A549 treated with AZD2906 at 1 μM for 4 hours (cell line): ENCODE measurements around the gene HHLA2. TPM values are rescaled to one million over a fixed set of nuclear protein-coding genes. Genes with fewer than 3 reads are reported as not detected.

Experiments used
- total RNA-seq: library from RNA; stranded (reverse); fragments of 200-300 nt; extraction: Qiagen RNA extraction; gene quantifications from 5 replicates; pipeline ENCODE4 v1.2.3, GENCODE V29; 2022

Gene HHLA2
- total RNA-seq = 0.03 to 0.11 TPM (median 0.06 TPM) in 3 of 5 replicates, not detected in the others

GRCh38 chr3:108296239-108296638 lies at the start of gene HHLA2:
TSS of gene HHLA2 (plus strand) at chr3:108296548. CDS start at chr3:108351814, 55,266 bp downstream.

Other genes starting within 250 kb of the HHLA2 start
- gene CD47, start 205.5 kb upstream of the HHLA2 start, total RNA-seq = 31.9 to 36.9 TPM (median 33.7 TPM) in 5 replicates
- gene IFT57, start 74.1 kb upstream of the HHLA2 start, total RNA-seq = 35.0 to 54.8 TPM (median 41.0 TPM) in 5 replicates
- gene MYH15, start 214.0 kb downstream of the HHLA2 start, total RNA-seq = 0.06 to 0.15 TPM (median 0.09 TPM) in 5 replicates